GM12872 (cell line): ENCODE results near the gene CMTM3.

Experiments
- TF ChIP-seq, protein P1 (sequence below): IDR thresholded peaks from 3 replicates; pipeline ENCODE4 v1.5.1; 2011; ENCODE audit warnings: low read depth, mild to moderate bottlenecking, low read length, moderate library complexity; ENCODE audit not compliant: insufficient read depth

CMTM3 gene

DNA sequence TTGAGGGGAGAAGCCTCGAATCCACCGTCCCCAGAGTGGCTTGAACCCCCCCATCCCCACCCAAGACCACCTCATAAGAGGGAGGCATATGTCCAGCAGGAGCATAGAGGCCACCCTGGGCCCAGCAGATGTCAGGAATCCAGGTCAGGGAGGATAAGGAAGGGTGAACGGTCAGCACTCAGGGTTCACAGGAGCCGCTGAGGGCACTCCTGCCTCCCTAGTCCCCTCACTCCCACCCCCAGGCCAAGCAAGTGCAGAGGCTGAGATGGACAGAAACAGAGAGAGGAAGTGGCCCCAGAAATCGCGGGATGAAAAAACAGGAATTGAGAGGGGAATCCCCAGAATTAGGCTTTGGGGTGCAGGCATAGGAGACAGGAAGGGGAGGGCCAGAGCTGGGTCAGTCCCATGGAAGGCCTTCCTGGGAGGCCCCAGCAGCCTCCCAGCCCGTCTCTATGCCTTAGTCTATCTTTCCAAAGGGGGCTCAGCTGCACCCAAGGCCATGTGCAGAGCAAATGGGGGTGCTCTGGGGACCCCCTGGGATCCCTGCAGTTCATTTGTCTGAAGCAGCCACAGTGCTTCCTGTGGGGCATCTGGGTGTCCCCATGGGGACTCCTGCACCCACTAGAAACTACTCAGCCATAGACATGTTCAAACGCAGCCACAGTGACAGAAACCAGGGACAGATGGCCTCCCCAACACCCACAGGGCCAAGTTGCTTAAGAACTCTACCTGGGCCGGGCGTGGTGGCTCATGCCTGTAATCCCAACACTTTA is 1.7 kb downstream of the CMTM3 start:
- TF ChIP-seq, protein P1, sequence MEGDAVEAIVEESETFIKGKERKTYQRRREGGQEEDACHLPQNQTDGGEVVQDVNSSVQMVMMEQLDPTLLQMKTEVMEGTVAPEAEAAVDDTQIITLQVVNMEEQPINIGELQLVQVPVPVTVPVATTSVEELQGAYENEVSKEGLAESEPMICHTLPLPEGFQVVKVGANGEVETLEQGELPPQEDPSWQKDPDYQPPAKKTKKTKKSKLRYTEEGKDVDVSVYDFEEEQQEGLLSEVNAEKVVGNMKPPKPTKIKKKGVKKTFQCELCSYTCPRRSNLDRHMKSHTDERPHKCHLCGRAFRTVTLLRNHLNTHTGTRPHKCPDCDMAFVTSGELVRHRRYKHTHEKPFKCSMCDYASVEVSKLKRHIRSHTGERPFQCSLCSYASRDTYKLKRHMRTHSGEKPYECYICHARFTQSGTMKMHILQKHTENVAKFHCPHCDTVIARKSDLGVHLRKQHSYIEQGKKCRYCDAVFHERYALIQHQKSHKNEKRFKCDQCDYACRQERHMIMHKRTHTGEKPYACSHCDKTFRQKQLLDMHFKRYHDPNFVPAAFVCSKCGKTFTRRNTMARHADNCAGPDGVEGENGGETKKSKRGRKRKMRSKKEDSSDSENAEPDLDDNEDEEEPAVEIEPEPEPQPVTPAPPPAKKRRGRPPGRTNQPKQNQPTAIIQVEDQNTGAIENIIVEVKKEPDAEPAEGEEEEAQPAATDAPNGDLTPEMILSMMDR = no peak

DNA sequence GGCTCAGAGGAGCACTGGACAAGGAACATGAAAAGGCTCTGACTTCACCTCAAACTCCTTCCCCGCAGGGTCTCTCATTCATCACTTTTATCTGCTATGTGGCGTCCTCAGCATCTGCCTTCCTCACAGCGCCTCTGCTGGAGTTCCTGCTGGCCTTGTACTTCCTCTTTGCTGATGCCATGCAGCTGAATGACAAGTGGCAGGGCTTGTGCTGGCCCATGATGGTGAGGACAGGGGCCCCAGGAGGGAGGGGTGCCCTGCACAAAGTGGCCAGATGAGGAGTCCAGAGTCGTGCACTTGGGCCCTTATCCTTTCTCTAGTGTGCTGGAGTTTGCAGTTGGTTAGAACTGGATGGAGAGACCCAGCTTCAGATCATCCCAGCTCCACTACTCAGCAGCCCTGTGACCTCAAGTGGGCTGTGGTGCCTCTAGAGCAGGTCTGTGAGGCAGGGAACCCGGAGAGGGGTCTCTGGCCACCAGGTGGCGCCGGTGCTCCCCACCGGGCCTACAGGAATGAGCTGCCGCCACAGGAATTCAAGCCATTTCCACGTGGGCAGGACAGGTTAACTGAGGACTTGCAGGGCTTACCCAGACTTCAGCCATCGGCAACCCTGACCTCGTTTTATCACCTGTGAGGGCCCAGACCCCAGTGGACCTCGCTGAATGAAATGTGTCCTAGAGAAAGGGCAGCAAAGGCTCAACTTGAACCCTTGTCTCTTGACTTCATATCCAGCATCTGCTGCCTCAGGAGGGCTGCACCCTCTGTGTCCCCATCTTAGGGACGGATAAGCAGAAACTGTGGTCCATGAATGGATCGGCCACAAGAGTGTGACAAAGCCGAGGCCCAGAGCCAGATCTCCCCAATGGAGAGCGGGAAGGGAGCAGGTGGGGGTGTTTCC is 4.0 kb downstream of the CMTM3 start:
- TF ChIP-seq, protein P1 = peak; percentile 98

DNA sequence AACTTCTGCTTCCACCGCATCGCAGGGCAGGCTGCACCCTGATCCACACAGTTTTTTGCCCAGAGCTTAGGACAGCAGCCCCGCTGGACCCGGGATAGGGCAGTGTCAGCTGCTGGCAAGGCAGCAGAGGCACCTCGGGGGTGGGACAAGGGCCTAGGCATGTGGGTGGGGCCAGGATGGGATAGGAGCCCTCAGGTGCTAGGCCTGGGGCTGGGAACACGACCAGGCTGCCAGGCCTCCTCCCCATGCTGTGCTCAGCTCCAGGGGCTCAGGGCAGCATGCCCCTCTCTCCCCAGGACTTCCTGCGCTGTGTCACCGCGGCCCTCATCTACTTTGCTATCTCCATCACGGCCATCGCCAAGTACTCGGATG is 4.6 kb downstream of the CMTM3 start:
- TF ChIP-seq, protein P1 = no peak

DNA sequence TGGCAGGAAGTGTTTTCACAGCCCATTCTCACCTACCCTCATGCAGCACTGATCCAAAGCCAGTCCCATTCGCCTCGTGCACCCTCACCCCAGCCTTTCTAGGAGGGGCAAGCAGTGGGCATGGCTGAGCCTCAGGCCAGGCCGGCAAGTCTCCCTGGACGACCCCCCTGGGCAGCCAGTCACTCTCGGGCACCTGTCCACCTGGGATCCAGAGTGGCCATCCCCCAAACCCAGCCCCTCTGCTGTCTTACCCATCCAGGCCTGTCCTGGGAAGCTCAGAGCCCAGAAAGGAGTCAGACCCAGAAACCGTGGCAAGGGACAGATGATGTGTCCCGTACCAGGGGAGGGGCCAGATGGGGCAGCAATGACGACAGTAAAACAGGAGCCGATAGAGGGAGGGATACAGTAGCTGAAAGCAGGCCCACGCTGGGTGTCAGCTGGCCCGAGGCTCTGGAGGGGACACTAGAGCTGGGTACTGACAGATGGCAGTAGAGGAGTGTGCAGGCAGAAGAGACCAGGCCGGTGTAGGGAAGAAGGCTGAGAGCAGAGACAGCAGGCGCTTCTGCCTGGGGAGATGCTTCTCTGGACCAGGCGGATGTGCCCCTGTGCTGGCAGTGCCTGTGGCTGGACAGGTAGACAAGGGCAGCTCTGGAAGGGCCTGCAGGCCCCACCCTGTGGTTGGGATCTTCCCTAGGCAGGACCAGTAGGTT is 5.8 kb downstream of the CMTM3 start:
- TF ChIP-seq, protein P1 = no peak

DNA sequence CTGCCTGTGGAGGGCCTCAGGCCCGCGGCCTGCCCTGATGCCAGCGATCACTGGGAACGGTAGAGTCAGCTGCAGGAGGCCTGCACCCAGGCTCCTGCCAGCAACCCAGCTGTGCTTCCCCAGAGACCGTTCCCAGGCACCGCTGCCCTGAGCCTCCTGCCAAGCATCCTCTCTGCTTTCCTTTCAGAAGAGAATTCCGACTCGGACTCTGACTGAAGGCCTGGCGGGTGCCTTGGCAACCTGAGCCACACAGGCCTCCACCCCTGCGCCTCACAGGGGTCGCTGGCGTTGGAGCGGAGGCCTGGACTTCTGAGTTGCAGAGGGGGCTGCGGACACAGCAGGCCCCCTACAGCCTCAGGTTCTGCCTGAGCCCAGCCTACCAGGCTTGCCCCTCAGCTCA is 7.9 kb downstream of the CMTM3 start:
- TF ChIP-seq, protein P1 = no peak

DNA sequence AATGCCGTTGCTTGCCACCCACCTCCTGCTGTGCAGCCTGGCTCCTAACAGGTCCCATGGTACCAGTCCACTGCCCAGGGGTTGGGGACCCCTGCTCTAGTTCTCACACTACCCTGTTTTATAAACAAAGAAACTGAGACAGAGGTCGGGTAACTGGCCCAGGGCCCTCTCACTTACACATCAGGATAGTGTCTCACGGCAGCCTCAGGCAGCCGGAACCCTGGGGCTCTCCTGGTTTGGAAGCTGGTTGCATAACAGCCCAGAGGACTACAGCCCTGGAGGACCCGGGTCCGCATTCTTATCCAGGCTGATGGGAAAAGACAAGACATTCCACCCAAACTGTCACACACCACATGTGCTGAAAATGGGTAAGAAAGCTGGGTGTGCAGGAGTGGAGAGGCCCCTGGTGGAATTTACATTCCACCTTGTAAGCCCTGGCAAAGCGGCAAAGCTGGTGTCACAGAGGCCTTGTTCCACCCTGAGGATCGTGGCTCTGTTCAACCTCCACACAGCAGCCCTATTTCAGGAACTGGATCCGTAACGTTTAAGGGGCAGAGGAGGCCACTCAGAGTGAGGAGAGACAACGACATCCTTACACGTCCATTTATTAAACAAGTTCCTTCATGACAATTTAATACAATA is 9.8 kb downstream of the CMTM3 start:
- TF ChIP-seq, protein P1 = no peak
